CD4-positive, alpha-beta T cell treated with Interleukin-4 for 4 hours (primary cell): ENCODE measurements around the gene TBC1D24.
"Not testable (repeated sequence)": the region's sequence is repeated elsewhere in the genome, so short reads cannot be mapped to it uniquely, and the experiment has no call there.

Source experiments
- DNase-seq: peaks from one replicate; pipeline ENCODE4 v3.0.0-alpha.2; 2020

The TBC1D24 gene

DNA sequence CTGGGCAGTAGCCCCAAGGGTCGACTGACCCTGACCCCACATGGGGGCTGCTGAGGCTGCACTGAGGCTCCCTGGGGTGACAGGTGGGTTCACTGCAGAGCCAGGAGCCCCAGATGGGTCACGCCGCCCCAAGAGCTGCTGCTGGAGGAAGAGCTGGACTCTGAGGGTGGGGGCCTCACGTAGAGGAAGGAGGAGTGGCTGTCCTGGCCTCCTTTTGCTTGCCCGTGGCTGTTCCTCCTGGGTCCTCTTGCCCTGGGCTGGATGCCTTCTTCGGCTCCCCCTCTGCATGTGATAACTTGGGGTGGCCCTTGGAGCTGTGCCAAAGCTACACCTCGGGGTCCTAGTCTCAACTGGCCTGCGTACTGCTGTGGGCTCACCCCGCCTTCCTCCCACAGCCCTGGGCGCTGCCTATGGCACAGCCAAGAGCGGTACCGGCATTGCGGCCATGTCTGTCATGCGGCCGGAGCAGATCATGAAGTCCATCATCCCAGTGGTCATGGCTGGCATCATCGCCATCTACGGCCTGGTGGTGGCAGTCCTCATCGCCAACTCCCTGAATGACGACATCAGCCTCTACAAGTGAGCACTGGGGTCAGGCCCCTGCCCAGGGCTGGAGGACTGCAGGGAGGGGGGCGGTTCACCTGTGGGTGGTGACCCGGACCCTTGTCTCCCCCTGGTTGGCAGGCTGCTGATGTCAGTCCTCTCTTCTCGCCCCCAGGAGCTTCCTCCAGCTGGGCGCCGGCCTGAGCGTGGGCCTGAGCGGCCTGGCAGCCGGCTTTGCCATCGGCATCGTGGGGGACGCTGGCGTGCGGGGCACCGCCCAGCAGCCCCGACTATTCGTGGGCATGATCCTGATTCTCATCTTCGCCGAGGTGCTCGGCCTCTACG lies 44.1 kb downstream of the TBC1D24 start:
- no peak for DNase-seq

DNA sequence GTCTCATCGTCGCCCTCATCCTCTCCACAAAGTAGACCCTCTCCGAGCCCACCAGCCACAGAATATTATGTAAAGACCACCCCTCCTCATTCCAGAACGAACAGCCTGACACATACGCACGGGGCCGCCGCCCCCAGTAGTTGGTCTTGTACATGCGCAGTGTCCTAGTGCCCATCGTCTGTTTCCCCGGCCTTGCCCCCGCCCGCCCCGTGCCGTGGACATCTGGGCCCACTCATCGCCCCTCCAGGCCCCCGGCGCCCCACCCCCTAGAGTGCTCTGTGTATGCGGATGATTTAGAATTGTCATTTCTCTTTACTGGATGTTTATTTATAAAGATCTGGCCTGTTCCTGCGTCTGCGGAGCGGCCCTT lies 44.8 kb downstream of the TBC1D24 start:
- DNase-seq: no peak

DNA sequence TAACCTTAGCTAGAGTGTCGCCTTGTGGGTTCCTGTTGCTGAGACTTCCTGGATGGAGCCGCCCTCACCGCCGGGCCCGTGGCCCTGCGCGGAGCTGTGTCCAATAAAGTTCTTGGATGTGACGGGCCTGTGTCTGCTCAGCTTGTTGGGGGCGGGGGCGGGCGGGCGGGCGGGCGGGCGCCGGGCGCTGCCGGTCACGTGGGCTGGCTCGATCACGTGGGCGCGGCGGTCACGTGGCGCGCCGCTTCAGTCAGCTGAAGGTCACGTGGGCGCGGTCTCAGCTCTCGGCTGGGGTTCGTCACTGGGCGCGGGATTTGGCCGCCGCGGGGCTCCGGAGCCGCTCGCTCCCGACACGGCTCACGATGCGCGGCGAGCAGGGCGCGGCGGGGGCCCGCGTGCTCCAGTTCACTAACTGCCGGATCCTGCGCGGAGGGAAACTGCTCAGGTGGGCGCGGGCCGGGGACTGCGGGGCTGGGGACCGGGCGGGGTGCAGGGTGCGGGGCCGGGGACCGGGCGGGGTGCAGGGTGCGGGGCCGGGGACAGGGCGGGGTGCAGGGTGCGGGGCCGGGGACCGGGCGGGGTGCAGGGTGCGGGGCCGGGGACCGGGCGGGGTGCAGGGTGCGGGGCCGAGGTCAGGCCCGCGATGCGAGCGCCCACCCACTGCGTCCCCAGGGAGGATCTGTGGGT lies 45.3 kb downstream of the TBC1D24 start, which contains the start of gene AMDHD2:
Gene AMDHD2 (plus strand): TSS at position 275 of the 687 bp plus-strand sequence. CDS start 88 bp downstream, at position 363.
- DNase-seq: peak; percentile 86

DNA sequence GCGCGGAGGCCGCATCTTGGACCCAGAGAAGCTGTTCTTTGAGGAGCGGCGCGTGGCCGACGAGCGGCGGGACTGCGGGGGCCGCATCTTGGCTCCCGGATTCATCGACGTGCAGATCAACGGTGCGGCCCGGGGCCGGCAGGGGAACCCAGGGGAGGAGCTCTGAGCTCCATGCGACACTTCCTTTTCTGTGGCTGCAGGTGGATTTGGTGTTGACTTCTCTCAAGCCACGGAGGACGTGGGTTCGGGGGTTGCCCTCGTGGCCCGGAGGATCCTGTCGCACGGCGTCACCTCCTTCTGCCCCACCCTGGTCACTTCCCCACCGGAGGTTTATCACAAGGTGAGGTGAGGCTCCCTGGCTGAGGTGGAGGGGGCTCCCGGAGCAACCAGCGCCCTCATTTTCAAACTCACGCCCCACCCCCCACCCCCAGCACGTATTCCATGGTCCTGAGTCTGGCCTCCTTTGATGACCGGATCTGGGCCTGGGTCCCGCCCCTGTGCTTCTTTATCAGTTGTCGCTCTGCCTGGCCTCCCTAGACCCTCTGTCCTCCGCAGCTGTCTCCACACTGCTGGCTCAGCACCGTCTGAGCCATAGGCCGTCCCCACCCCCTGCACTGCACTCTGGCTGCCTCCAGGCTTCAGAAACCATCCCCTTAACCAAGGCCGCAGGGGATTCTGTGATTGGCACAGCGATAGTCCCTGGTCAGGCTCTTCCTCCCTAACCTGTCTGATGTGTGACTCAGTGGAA lies 46.0 kb downstream of the TBC1D24 start:
- DNase-seq: peak; percentile 57

DNA sequence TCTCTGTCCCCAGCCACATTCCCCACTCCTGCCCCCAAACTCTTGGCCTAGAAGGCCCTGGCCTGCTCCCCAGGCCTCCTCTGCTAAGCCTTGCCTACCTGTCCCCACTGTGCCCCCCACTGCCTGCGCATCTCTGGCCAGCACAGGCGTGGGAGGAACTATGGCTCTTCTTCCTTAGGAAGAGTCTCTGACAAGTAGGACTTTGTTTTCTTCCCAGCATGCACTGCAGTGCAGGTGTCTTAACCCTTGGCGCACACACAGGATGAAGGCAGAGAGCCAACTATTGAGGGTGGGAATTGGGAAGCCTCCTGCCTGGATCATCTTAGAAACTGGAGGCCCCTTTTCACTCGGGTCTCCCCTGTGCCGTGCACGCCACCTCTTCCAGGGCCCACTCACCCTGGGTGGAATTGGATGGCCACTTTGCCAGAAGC lies 48.9 kb downstream of the TBC1D24 start:
- DNase-seq: no peak

DNA sequence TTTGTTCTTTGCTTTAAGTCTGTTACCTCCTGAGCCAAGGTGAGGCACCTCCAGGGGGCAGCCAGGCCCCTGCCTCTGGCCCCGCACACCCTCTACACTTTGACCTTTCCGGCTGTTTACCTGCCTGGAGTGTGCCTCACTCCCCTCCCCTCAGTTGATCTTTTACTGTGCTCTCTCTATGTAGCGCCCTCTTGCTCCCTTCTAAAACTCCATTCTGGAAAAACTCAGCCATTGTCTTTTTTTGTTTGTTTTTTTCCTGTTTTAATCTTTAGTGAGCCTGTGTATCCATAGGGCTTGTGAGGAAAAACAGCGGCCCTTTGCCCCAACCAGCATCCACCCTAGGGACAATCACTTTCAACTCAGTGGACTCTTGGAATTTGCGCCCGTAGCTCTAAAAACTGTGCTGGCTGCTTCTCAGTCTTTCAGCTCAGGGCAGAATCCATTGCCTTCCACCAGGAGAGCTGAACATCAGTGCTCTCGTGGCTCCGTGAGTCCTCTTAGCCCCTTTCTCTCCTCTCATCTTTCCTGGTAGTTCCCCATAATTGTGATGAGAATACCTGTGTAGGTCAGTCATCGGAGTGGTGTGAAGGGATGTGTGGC lies 49.5 kb downstream of the TBC1D24 start:
- DNase-seq: no peak

DNA sequence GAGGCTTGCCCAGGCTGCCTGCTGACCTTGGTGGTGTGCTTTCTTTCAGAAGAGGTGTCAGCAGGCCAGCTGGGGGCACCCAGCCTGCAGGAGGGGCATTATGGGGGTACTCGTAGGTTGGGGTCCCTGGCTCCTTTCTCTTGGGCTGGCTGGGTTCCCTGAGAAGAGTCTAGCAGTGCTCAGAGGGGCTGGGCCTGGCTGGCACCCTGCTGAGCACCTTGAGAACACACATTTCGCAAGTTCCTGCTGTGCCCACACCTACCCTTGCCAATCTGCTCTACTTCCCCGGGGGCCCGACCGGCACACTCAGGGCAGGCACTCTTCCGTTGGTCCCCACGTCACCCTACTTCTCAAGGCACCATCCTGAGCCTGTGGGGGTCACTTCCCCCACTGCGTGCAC lies 51.2 kb downstream of the TBC1D24 start:
- no peak for DNase-seq

DNA sequence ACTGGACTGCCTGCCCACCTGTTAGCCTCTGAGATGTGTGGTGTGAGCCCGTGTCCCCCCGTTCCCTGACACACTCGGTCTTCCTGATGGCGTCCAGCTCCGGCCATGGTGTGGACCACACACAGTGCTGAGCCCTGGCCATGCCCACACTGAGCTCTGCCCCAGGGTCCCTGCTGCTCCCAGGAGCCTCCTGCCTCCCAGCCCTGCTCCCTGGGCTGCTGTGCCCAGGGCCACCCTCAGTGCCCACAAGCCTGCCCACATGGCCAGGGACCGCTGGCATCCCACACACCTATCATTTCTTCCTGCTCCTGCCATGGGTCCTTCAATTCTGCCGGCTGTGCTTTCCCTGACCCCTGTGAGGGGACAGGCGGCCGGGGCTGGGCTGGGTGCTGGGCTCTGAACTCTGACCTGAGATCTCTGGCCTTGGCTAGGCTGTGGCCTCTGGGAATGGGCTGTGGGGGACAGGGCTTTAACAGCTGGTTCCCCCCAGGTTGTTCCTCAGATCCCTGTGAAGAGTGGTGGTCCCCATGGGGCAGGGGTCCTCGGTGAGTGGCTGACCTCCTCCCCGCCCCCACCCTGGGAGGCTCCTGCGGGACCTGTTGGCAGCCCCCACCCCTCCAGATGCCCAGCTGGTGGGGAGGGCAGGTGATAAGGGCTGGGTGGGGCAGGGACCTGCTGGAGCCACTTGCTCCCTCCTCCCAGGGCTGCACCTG lies 52.3 kb downstream of the TBC1D24 start:
- DNase-seq: no peak

DNA sequence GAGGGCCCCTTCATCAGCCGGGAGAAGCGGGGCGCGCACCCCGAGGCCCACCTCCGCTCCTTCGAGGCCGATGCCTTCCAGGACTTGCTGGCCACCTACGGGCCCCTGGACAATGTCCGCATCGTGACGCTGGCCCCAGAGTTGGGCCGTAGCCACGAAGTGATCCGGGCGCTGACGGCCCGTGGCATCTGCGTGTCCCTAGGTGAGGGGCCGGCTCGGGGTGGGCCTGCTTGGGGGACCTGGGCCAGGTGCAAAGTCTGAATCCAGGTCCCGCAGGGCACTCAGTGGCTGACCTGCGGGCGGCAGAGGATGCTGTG lies 52.8 kb downstream of the TBC1D24 start:
- no peak for DNase-seq

DNA sequence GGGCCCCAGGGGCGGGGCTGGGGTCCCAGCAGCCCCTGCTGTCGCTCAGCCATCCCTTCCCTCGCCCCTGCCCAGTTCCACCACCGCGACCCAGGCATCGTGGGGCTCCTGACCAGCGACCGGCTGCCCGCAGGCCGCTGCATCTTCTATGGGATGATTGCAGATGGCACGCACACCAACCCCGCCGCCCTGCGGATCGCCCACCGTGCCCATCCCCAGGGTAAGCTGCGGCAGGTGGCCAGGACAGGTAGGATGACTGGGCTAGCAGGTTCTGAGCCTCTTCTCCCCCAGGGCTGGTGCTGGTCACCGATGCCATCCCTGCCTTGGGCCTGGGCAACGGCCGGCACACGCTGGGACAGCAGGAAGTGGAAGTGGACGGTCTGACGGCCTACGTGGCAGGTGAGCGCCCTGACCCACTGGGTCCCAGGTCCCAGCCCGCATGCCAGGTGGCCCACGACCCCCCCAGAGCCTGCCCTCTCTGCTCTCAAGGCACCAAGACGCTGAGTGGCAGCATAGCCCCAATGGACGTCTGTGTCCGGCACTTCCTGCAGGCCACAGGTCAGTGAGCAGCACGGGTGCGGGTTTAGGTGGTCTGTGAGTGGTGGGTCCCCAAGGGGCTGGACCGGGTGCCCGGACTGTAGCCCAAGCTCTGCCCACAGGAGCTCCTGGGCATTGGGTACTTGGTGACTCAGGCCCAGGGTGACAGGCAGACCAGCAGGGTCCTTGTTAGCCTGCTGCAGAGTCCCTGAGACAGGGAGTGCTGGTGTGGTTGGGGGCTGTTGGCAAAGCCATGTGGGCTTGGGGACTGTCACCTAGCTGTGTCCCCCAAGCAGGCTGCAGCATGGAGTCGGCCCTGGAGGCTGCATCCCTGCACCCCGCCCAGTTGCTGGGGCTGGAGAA lies 53.5 kb downstream of the TBC1D24 start:
- DNase-seq: no peak

DNA sequence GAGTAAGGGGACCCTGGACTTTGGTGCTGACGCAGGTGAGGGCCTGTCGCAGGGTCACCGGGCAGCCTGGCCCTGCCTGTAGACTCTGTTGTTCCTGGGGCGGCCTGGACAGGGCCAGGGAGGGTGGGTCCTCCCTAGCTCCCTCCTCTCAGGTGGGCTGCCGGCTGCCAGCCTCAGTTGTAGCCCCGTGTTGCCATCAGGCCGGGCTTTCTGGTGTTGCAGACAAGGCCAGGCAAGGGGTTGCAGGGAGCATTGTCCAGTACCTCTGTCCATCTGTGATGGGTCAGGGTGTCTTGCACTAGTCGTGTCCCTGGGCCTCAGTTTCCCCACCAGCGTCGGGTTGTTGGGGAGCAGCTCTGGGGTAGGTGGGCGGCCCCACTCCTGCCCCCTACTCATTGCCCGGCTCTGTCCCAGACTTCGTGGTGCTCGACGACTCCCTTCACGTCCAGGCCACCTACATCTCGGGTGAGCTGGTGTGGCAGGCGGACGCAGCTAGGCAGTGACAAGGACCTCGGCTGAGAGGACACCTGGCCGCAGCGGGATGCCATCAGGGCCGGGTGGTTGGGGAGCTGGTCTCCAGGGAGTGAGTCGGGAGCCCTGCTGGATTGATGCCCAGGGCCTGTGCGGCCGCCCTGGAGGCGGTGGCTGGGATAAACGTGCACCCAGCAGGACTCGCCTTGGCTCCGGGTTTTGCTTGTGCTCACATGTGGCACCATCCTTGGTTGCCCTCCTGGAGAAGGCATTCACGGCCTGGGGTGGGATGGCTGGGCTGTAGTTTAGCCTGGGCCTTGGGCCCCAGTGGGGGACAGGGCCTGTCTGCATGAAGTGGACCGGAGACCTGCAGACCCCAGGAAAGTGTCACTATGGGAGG lies 54.4 kb downstream of the TBC1D24 start:
- no peak for DNase-seq

DNA sequence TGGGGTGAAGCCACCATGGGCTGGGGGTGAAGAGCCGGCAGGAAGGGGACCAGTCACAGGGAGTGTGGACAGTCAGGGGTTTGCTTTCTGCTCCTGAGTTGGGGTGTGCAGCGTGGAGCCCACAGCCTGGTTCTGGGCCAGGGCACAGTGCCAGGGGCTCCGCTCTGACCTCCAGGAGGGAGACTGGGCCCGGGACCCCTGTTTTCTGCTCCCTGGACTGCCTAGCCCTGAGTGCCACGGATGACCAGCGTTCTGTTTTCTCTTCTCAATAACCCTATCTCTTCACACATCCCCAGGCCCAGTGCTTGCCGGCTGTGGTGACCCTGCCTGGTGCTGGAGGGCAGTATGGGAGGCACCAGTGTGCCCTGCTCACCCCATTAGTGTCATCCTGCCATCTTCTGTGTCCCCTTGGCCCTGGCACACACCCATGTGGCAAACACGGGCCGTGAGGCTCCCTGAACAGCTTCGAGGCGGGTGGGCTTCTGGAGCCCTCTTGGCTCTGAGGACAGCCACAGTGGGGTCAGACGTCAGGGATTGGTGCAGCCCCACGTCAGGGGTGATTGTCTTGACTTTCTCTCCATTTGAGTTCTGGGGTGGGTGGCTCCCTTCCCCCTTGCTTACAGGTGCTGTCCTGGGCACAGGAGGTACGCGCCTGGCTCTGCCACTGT lies 55.2 kb downstream of the TBC1D24 start:
- no peak for DNase-seq

DNA sequence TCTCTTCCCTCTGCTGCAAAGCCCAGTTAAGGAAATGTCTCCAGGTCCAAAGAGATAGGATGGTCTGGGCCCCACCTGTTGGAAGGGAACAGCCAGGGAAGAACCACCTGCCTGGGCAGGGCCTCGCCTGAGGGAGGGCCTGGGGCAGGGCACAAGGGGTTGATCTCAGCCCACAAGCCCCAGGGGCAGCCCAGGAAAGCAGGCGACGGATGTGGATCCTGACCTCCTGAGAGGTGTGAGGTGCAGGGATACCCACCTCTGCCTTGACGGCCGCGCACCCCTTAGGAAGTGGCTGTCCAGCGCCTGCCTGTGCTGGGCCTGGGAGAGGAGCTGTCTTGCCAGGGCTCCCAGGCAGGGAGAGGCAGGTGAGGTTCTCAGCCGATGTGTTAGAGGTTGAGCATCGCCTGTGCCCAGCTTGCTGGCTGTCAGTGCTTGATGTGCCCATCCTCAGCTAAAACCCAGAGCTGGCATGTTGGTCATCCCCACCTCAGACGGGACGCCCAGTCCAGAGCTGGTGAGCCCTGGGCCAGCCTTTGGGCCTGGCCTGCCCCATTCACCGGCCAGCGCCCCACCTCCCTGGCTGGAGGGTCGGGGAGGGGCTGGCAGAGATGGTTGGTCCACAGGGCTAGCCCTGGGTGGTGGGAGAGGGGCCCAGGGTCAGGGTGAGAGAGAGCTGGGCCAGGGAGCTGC lies 55.8 kb downstream of the TBC1D24 start:
- no peak for DNase-seq

DNA sequence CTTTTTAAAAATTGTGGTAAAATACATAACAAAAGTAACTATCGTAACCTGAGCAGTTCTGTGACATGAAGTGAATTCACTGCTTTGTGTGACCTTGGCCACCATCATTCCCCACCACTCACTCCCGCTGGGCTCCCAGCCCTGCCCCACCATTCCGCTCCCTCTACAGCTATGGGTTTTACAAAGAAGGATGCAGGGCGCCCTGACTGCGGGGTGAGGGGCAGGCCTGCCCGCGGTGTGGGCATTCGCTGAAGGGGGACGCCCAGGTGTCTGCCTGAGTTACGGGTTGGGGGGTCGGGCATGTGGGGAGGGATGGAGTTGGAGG lies 56.4 kb downstream of the TBC1D24 start, which contains the start of gene CEMP1:
Gene CEMP1 (minus strand): TSS at position 38 of the 325 bp plus-strand sequence. CDS start 335 bp downstream, outside the sequence.
- no peak for DNase-seq

DNA sequence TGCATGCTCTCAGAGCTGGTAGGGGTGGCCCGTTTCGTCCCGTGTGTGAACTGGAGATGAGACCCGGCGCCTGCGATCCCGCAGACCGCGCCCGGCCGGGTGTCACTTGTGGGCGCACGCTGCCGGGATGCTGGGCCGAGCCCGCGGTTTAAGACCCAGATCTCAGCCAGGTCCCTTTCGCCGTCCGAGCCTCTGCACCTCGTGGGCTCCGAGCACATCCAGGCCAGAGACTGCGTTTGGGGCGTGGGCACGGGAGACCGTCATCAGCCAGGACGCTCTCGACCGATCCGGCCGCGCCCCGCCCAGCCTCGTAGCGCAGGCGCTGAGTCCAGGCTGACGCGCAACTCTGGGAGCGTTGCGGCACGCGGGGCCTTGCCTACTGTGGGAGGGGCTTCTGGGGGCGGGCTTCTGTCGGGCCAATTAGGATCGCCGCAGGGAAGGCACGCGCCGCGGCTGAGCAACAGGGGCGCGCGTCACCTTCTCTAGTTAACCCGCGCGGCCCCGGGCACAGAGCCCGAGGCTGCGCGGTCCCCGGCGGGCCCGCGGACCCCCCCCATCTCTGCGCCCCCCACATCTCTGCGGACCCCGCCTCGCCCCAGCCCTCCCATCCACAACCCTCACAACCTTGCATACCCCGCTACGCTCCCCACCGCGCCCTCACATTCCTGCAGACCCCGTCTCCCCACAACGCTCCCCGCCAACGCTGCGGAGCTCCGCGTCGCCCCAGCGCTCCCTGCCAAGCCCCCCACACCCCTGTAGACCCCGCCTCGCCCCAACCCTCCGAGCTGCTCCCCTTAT lies 57.0 kb downstream of the TBC1D24 start:
- peak; percentile 96 for DNase-seq

DNA sequence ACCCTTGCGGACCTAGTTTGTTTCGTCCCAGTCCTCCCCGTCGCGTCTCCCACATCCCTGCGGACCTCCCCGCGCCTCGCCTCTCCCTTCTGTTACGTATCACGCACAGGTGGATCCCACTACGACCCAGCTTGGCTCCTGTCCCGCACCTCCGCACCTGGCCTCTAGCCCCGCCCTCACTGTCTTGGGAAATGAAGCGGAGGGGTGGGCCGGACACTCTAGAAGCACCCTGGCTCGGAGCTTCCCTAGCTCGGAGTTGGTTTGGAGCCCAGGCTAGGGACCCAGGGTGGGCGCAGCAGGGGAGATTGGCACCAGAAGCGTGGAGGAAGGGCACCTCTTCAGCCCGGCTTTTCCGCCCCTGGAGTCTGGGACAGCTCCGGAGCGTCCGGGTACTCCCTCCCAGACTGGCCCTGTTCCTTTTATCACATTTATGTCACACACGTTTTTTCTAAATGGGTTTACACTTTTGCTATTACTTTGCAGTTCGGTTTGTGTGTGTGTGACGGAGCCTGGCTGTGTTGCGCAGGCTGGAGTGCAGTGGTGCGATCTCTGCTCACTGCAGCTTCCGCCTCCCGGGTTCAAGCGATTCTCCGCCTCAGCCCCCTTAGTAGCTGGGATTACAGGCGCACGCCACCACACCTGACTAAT lies 57.7 kb downstream of the TBC1D24 start:
- DNase-seq: peak; percentile 68

DNA sequence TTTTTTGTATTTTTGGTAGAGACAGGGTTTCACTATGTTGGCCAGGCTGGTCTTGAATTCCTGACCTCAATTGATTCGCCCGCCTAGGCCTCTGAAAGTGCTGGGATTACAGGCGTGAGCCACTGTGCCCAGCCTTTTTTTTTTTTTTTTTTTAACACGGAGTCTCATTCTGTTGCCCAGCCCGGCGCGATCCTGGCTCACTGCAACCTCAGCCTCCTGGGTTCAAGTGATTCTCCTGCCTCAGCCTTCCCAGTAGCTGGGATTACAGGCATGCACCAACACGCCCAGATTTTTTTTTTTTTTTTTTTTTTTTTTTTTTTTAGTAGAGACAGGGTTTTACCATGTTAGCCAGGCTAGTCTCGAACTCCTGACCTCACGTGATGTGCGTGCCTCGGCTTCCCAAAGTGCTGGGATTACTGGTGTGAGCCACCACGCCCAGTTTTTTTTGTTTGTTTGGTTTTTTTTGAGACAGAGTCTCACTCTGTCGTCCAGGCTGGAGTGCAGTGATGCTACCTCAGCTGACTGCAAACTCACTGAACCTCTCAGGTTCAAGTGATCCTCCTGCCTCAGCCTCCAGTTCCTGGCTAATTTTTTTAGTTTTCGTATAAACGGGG lies 58.3 kb downstream of the TBC1D24 start:
- not testable (repeated sequence) for DNase-seq
